Activated T-helper 2 cell treated with anti-CD3 and anti-CD28 coated beads, Interferon-gamma antibody, Interleukin-2, Interleukin-4, amounts not matched to agents 10 μg/mL and 5 μg/mL and 100 μg/mL, durations not matched to agents 14 hours and 24 hours and 36 hours (primary cell): ENCODE data around the gene KLF16. TPM values are rescaled to one million over a fixed set of nuclear protein-coding genes. Genes with fewer than 3 reads are reported as not detected.

Experiments used
- DNase-seq: peaks from one replicate; pipeline ENCODE4 v3.0.0; 2021; ENCODE audit warnings: low spot score
- H3K27ac Mint-ChIP-seq: one replicate; pipeline ENCODE4 v1.8.0; 2021; ENCODE audit warnings: mixed read lengths
- H3K27me3 Mint-ChIP-seq: one replicate; pipeline ENCODE4 v1.8.0; 2021; ENCODE audit warnings: low read depth, mixed read lengths
- H3K36me3 Mint-ChIP-seq: one replicate; pipeline ENCODE4 v1.8.0; 2021; ENCODE audit warnings: low read depth, mixed read lengths
- H3K4me1 Mint-ChIP-seq: one replicate; pipeline ENCODE4 v1.8.0; 2021; ENCODE audit warnings: low read depth, mixed read lengths
- H3K4me3 Mint-ChIP-seq: one replicate; pipeline ENCODE4 v1.8.0; 2021; ENCODE audit warnings: low read depth, mild to moderate bottlenecking, moderate library complexity, mixed read lengths
- H3K9me3 Mint-ChIP-seq: one replicate; pipeline ENCODE4 v1.8.0; 2021; ENCODE audit warnings: mixed read lengths
- intact Hi-C: fragments of 100-400 bp; cut with micrococcal nuclease; formaldehyde crosslinking; loops from one replicate; pipeline ENCODE4 v1.15.1; 2023
- total RNA-seq: library from RNA; stranded (reverse); gene quantifications from 2 replicates; pipeline ENCODE4 v1.2.3, GENCODE V29; 2022

The KLF16 gene
- total RNA-seq, 1 donor from 2014 or later: 32.1 TPM

- intact Hi-C loops: loop anchor here (1.0 kb wide), 1 partner anchor 7 kb away; no protein-coding TSS in a partner anchor
Observed at GRCh38 chr19:1862424-1863327, 703 bp downstream of the KLF16 start.

GRCh38 chr19:1862068-1862423, 1.3 kb downstream of the KLF16 start:
- H3K9me3 Mint-ChIP-seq: no peaks in the 10 kb centered on the region
- peaks cover 12% of the 10 kb centered on the region for H3K4me1 Mint-ChIP-seq
- peak overlapping the region; percentile 91 for H3K27ac Mint-ChIP-seq
- H3K4me3 Mint-ChIP-seq: peak overlapping the region; percentile 96
- DNase-seq: no peak
- intact Hi-C loops: no loop called here
- H3K36me3 Mint-ChIP-seq: no peaks in the 10 kb centered on the region
- H3K27me3 Mint-ChIP-seq: no peaks in the 10 kb centered on the region

More at GRCh38 chr19:1862424-1863327, 703 bp downstream of the KLF16 start:
- DNase-seq: peak; percentile 54
- Mint-ChIP-seq H3K36me3 (no peaks in the 10 kb centered on the region), H3K4me1 (peaks cover 12% of the 10 kb centered on the region), H3K27me3 (no peaks in the 10 kb centered on the region), H3K9me3 (no peaks in the 10 kb centered on the region), H3K4me3 (peak overlapping the region; percentile 96), H3K27ac (peak overlapping the region; percentile 91)

DNA sequence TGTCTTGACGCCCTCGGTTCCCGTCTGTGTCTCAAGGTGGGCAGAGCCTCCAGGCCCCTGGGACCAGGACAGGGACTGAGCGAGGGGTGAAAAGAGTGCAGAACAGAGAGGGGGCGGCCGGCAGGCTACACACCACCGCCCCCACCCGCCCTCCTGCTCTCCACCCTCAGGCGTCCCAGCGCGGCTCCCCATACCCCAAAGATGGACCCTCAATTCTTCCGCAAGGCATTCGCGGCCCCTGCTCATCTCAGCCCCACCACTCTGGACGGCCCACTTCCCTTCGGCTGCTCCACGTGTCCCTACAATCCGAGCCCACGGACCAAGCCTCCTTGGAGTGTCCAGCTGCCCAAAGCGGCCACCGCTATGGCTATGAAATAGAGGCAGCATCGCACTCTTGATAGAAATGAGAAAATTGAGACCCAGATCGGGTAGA, 1.8 kb downstream of the KLF16 start:
- Mint-ChIP-seq H3K36me3 (no peaks in the 10 kb centered on the region), H3K4me1 (peaks cover 12% of the 10 kb centered on the region), H3K4me3 (peak overlapping the region; percentile 96), H3K27me3 (no peaks in the 10 kb centered on the region), H3K27ac (peak overlapping the region; percentile 21), H3K9me3 (no peaks in the 10 kb centered on the region)
- intact Hi-C loops: no loop called here
- no peak for DNase-seq

DNA sequence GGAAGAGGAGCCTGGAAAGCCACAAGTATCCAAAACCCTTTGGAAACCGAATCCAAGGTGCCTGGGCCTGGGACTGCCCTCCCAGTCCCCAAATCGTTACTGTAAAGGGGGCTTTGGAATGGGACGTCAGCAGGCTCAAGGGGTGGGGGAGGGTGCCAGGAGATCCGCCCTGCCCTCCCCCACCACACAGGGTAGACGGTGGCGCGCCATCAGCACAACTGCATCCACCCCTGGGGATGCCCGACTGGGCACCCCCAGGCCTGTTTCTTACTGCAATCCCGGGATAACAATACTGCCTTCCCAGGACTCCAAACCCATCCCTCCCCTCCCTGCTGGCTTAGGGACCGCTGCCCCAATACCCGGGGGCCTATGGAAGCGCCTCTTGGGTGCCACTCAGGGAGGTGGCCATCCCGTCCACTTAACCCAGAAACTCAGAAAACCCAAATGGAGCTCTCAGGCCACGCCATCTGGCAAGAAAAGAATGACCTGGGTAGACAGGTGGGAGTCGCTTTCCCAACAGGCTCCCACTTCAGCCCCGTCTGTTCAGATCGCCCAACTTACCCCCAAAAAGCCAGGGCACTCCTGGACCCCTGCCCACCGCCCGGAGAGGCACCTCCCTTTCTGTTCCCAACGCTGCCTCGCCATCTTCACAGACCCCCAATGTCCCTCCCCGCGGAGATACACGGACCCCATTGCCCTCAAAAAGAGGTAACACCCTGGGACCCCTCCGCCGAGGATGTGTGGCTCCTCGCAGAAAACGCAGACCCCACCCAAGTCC, 2.4 kb downstream of the KLF16 start:
- Mint-ChIP-seq H3K4me3 (peak overlapping the region; percentile 96), H3K4me1 (peaks cover 12% of the 10 kb centered on the region), H3K36me3 (no peaks in the 10 kb centered on the region), H3K27ac (no peak overlapping the region), H3K27me3 (no peaks in the 10 kb centered on the region), H3K9me3 (no peaks in the 10 kb centered on the region)
- no peak for DNase-seq
- intact Hi-C loops: no loop called here

GRCh38 chr19:1860042-1860775, 3.2 kb downstream of the KLF16 start:
- intact Hi-C loops: no loop called here
- Mint-ChIP-seq H3K27ac (no peak overlapping the region), H3K4me3 (no peak overlapping the region), H3K9me3 (no peaks in the 10 kb centered on the region), H3K4me1 (peaks cover 12% of the 10 kb centered on the region), H3K36me3 (no peaks in the 10 kb centered on the region), H3K27me3 (no peaks in the 10 kb centered on the region)
- DNase-seq: peak; percentile 44

- intact Hi-C loops: no loop called here
- H3K27ac Mint-ChIP-seq: no peak overlapping the region
- no peaks in the 10 kb centered on the region for H3K27me3 Mint-ChIP-seq
- H3K4me3 Mint-ChIP-seq: peak overlapping the region; percentile 0
- no peaks in the 10 kb centered on the region for H3K9me3 Mint-ChIP-seq
- H3K36me3 Mint-ChIP-seq: no peaks in the 10 kb centered on the region
- peaks cover 17% of the 10 kb centered on the region for H3K4me1 Mint-ChIP-seq
- no peak for DNase-seq
Observed at GRCh38 chr19:1859331-1859781, 4.0 kb downstream of the KLF16 start.

GRCh38 chr19:1858412-1859081, 4.8 kb downstream of the KLF16 start:
- H3K4me1 Mint-ChIP-seq: peaks cover 17% of the 10 kb centered on the region
- H3K4me3 Mint-ChIP-seq: peak overlapping the region; percentile 33
- no peaks in the 10 kb centered on the region for H3K27me3 Mint-ChIP-seq
- intact Hi-C loops: no loop called here
- DNase-seq: no peak
- peak overlapping the region; percentile 33 for H3K27ac Mint-ChIP-seq
- H3K9me3 Mint-ChIP-seq: no peaks in the 10 kb centered on the region
- H3K36me3 Mint-ChIP-seq: peaks cover under 1% of the 10 kb centered on the region

- Mint-ChIP-seq H3K4me3 (peak overlapping the region; percentile 52), H3K27me3 (no peaks in the 10 kb centered on the region), H3K9me3 (no peaks in the 10 kb centered on the region), H3K27ac (no peak overlapping the region), H3K36me3 (peaks cover 5% of the 10 kb centered on the region), H3K4me1 (peaks cover 22% of the 10 kb centered on the region)
- intact Hi-C loops: no loop called here
- DNase-seq: no peak
Observed at GRCh38 chr19:1857648-1858326, 5.6 kb downstream of the KLF16 start.

GRCh38 chr19:1856698-1857603, 6.4 kb downstream of the KLF16 start:
- Mint-ChIP-seq H3K36me3 (peaks cover 5% of the 10 kb centered on the region), H3K27me3 (no peaks in the 10 kb centered on the region), H3K4me3 (peak overlapping the region; percentile 80), H3K4me1 (peaks cover 24% of the 10 kb centered on the region), H3K9me3 (no peaks in the 10 kb centered on the region), H3K27ac (peak overlapping the region; percentile 82)
- DNase-seq: peak; percentile 32
- intact Hi-C loops: no loop called here

GRCh38 chr19:1856345-1856697, 7.1 kb downstream of the KLF16 start:
- no peak for DNase-seq
- Mint-ChIP-seq H3K36me3 (peaks cover 5% of the 10 kb centered on the region), H3K27me3 (no peaks in the 10 kb centered on the region), H3K27ac (peak overlapping the region; percentile 82), H3K4me3 (peak overlapping the region; percentile 80), H3K4me1 (peaks cover 20% of the 10 kb centered on the region), H3K9me3 (no peaks in the 10 kb centered on the region)
- intact Hi-C loops: no loop called here

GRCh38 chr19:1855828-1856255, 7.5 kb downstream of the KLF16 start:
- Mint-ChIP-seq H3K4me3 (peak overlapping the region; percentile 80), H3K27ac (peak overlapping the region; percentile 82), H3K4me1 (peaks cover 17% of the 10 kb centered on the region), H3K36me3 (peaks cover 5% of the 10 kb centered on the region), H3K9me3 (no peaks in the 10 kb centered on the region), H3K27me3 (no peaks in the 10 kb centered on the region)
- DNase-seq: peak; percentile 37
- intact Hi-C loops: loop anchor here (1.0 kb wide), 1 partner anchor 7 kb away; the partner anchor contains the start of gene KLF16
